Natural killer cell (primary cell): ENCODE measurements around the gene COX5B. TPM values are rescaled to one million over a fixed set of nuclear protein-coding genes. Genes with fewer than 3 reads are reported as not detected.

Source experiments
- ATAC-seq, 3 donors: fragments of 150-1000 bp in 2 of 3; fragments of 200-7000 bp in 1 of 3; cut with Tn5 transposase; 1 replicate in 1 of 3; 2 replicates in 2 of 3; pipeline ENCODE4 v1.10.0; 2021; ENCODE audit warnings: mild to moderate bottlenecking in 2 of 3, moderate library complexity in 2 of 3
- DNase-seq, 2 donors: peaks; one replicate each; pipeline versions ENCODE4 v3.0.0 to v3.0.0-alpha.2; 2013 to 2021; ENCODE audit warnings: mixed read lengths in 1 of 2
- H3K27ac ChIP-seq: one replicate; pipeline ENCODE4 v1.5.1; 2013; ENCODE audit warnings: mild to moderate bottlenecking, low read length
- H3K27me3 ChIP-seq: one replicate; pipeline ENCODE4 v1.6.1; 2013; ENCODE audit warnings: low read length; ENCODE audit not compliant: control insufficient read depth, insufficient read depth
- H3K36me3 ChIP-seq: one replicate; pipeline ENCODE4 v1.6.1; 2013; ENCODE audit warnings: low read length; ENCODE audit not compliant: control insufficient read depth, insufficient read depth
- H3K4me1 ChIP-seq: one replicate; pipeline ENCODE4 v1.6.1; 2013; ENCODE audit warnings: low read length; ENCODE audit not compliant: control insufficient read depth, insufficient read depth
- H3K4me3 ChIP-seq: one replicate; pipeline ENCODE4 v1.5.1; 2013; ENCODE audit warnings: low read length
- H3K9me3 ChIP-seq: one replicate; pipeline ENCODE4 v1.6.1; 2013; ENCODE audit warnings: low read length; ENCODE audit not compliant: control insufficient read depth, insufficient read depth
- H3K27ac Mint-ChIP-seq, 2 donors: one replicate each; pipeline ENCODE4 v1.8.0; 2022; ENCODE audit warnings: mild to moderate bottlenecking in 2 of 2, mixed read lengths in 2 of 2, moderate library complexity in 1 of 2
- H3K27me3 Mint-ChIP-seq, 2 donors: one replicate each; pipeline ENCODE4 v1.8.0; 2022; ENCODE audit warnings: low read depth in 2 of 2, mixed read lengths in 2 of 2
- H3K36me3 Mint-ChIP-seq: one replicate; pipeline ENCODE4 v1.8.0; 2022; ENCODE audit warnings: mixed read lengths
- H3K4me1 Mint-ChIP-seq, 2 donors: one replicate each; pipeline ENCODE4 v1.8.0; 2022; ENCODE audit warnings: mixed read lengths in 2 of 2
- H3K4me3 Mint-ChIP-seq: one replicate; pipeline ENCODE4 v1.8.0; 2022; ENCODE audit warnings: mild to moderate bottlenecking, moderate library complexity, mixed read lengths
- H3K9me3 Mint-ChIP-seq, 2 donors: one replicate each; pipeline ENCODE4 v1.8.0; 2022; ENCODE audit warnings: mixed read lengths in 2 of 2
- WGBS: methylation state at CpG from one replicate; pipeline ENCODE4 v1.1.7; 2013; ENCODE audit warnings: missing lambda C conversion rate; ENCODE audit not compliant: insufficient coverage; 5-methylcytosine and 5-hydroxymethylcytosine counted together
- intact Hi-C: fragments of 100-400 bp; cut with micrococcal nuclease; formaldehyde crosslinking; loops from one replicate; pipeline ENCODE4 v1.14.2; 2022
- total RNA-seq, 4 donors: library from RNA; stranded (reverse); fragments of 120-200 nt in 1 of 4; gene quantifications; one replicate each; pipeline versions ENCODE4 v1.2.3 to v1.2.4, GENCODE V29; 2013 to 2022
- TF ChIP-seq, protein P1 (sequence below): fragments of 200-600 bp; IDR thresholded peaks from one replicate; pipeline ENCODE4 v1.8.0; 2022; ENCODE audit warnings: antibody characterized with exemption

Gene COX5B
- total RNA-seq, 3 donors from 2014 or later (not counting 1 experiment from before 2014, with no cell fraction given) = 101 to 126 (median 122) TPM

DNA sequence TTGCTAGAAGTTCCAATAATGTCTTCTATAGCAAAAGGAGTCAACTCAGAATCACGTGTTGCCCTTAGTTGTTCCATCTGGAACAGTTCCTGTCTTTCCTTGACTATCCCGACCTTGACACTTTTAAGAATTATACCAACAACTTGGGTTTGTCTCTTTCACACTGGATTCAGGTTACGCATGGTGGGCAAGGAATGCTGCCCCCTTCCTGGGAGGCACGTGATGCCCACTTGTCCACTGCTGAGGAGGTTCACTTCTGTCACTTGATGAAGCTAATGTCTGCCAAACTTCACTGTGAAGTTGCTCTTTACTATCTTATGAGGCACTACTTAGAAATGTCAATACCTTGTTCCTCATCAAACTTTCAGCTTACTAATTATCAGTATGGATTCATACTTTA lies 5.3 kb downstream of the COX5B start:
- no peak for ATAC-seq
- H3K27ac Mint-ChIP-seq = peak overlapping the region in 1 of 2 donors; percentile 82
- no peak overlapping the region for H3K4me3 ChIP-seq

DNA sequence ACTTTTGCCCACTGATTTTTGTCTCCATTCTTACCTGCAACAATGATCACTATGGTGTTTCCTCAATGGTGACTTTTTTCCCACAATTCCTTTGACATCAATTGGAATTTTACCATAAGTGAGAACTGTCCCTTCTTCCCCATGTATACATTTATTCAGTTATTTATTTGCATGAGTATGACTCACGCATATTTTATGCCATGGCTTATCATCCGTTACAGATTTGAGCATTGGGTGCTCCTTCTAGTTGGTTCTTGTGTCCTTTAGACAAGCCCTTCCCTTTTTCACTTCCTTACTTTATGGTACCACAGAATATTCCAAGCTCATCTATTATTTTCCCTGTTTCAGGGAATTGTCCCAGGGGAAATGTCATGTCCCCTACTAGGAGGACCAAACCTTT lies 7.6 kb downstream of the COX5B start:
- Histone ChIP-seq H3K4me3 (no peak overlapping the region), H3K9me3 (no peaks in the 10 kb centered on the region), H3K27me3 (no peaks in the 10 kb centered on the region), H3K27ac (no peak overlapping the region), H3K36me3 (peaks cover 38% of the 10 kb centered on the region), H3K4me1 (no peaks in the 10 kb centered on the region)
- peaks cover 13 to 14% of the 10 kb centered on the region in 2 donors for H3K4me1 Mint-ChIP-seq
- H3K27me3 Mint-ChIP-seq = no peaks in the 10 kb centered on the region
- ATAC-seq (no peak), DNase-seq (no peak)
- peaks cover 3% of the 10 kb centered on the region for H3K36me3 Mint-ChIP-seq
- intact Hi-C loops = no loop called here
- peak overlapping the region; percentile 46 to 67 for H3K27ac Mint-ChIP-seq
- 100% methylated on average over 2 of the region's 2 CpGs for WGBS
- H3K4me3 Mint-ChIP-seq = no peak overlapping the region
- H3K9me3 Mint-ChIP-seq = no peaks in the 10 kb centered on the region
- TF ChIP-seq, protein P1, sequence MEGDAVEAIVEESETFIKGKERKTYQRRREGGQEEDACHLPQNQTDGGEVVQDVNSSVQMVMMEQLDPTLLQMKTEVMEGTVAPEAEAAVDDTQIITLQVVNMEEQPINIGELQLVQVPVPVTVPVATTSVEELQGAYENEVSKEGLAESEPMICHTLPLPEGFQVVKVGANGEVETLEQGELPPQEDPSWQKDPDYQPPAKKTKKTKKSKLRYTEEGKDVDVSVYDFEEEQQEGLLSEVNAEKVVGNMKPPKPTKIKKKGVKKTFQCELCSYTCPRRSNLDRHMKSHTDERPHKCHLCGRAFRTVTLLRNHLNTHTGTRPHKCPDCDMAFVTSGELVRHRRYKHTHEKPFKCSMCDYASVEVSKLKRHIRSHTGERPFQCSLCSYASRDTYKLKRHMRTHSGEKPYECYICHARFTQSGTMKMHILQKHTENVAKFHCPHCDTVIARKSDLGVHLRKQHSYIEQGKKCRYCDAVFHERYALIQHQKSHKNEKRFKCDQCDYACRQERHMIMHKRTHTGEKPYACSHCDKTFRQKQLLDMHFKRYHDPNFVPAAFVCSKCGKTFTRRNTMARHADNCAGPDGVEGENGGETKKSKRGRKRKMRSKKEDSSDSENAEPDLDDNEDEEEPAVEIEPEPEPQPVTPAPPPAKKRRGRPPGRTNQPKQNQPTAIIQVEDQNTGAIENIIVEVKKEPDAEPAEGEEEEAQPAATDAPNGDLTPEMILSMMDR = no peak

More for the DNA sequence above, 5.3 kb downstream of the COX5B start:
- intact Hi-C loops = no loop called here
- Histone ChIP-seq H3K9me3 (no peaks in the 10 kb centered on the region), H3K36me3 (peaks cover 28% of the 10 kb centered on the region), H3K27ac (no peak overlapping the region), H3K27me3 (no peaks in the 10 kb centered on the region), H3K4me1 (peaks cover 12% of the 10 kb centered on the region)
- WGBS = 95% methylated on average over 4 of the region's 4 CpGs
- no peak for DNase-seq
- H3K36me3 Mint-ChIP-seq = peaks cover 8% of the 10 kb centered on the region
- no peaks in the 10 kb centered on the region for H3K9me3 Mint-ChIP-seq
- no peak overlapping the region for H3K4me3 Mint-ChIP-seq
- TF ChIP-seq, protein P1 = no peak
- peaks cover 23 to 29% of the 10 kb centered on the region in 2 donors for H3K4me1 Mint-ChIP-seq
- H3K27me3 Mint-ChIP-seq = no peaks in the 10 kb centered on the region

DNA sequence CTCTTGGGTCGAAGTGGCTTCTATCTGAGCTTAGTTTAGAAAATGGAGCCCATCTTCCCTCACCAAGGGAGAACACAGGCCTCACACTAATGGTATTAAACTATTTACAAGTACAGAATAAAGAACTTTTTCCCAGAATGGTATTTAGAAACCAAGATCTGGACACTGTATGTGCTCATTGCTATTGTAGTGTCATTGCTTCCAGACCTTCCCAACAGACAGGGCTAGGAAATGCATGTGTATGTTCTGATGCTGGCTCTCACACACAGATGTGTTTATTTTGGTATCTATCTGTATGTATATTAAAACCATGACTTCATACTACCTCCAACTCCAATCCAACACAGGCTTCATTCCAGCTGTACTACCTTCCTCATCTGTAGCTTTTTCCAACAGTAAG lies 8.0 kb downstream of the COX5B start:
- Histone ChIP-seq H3K4me3 (no peak overlapping the region), H3K36me3 (peaks cover 38% of the 10 kb centered on the region), H3K27me3 (no peaks in the 10 kb centered on the region), H3K4me1 (no peaks in the 10 kb centered on the region), H3K9me3 (no peaks in the 10 kb centered on the region), H3K27ac (no peak overlapping the region)
- no peak for ATAC-seq
- Mint-ChIP-seq H3K4me3 (no peak overlapping the region), H3K9me3 (no peaks in the 10 kb centered on the region), H3K27ac (peak overlapping the region; percentile 46 to 67), H3K27me3 (no peaks in the 10 kb centered on the region), H3K4me1 (peaks cover 10 to 14% of the 10 kb centered on the region in 2 donors), H3K36me3 (no peaks in the 10 kb centered on the region)
- 100% methylated on average over 1 of the region's 1 CpG for WGBS
- intact Hi-C loops = no loop called here
- no peak for DNase-seq
- TF ChIP-seq, protein P1 = no peak

DNA sequence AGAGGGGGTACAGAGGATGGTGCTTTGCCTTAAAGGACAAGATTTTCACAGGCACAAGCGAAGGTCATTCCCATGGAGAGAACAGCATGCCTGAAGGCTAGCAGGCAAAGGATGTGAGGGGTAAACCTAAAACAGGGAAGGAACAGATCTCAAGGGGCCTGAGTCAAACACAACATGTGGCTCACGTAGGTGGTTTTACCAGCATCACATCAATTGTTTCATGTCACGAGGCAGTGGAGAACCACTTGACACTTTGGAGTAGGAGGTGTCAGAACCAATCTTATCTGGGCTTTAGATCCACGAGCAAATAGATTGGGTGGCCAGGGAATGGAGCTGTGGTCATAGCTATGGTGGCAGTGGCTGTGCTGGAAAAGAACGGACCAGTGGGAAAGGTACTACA lies 8.4 kb downstream of the COX5B start:
- intact Hi-C loops = no loop called here
- WGBS = 70% methylated on average over 5 of the region's 5 CpGs
- TF ChIP-seq, protein P1 = no peak
- Histone ChIP-seq H3K4me1 (no peaks in the 10 kb centered on the region), H3K27me3 (no peaks in the 10 kb centered on the region), H3K4me3 (no peak overlapping the region), H3K9me3 (no peaks in the 10 kb centered on the region), H3K27ac (no peak overlapping the region), H3K36me3 (peaks cover 38% of the 10 kb centered on the region)
- peak in 1 of 2 donors; percentile 3 for DNase-seq
- peaks cover 10 to 14% of the 10 kb centered on the region in 2 donors for H3K4me1 Mint-ChIP-seq
- no peaks in the 10 kb centered on the region for H3K9me3 Mint-ChIP-seq
- ATAC-seq = peak in 1 of 3 donors; percentile 10
- H3K27me3 Mint-ChIP-seq = no peaks in the 10 kb centered on the region
- H3K27ac Mint-ChIP-seq = peak overlapping the region; percentile 46 to 67
- H3K4me3 Mint-ChIP-seq = no peak overlapping the region
- no peaks in the 10 kb centered on the region for H3K36me3 Mint-ChIP-seq
